ENCODE measurements around the gene CD2BP2. TPM values are rescaled to one million over a fixed set of nuclear protein-coding genes. Genes with fewer than 3 reads are reported as not detected.

The CD2BP2 gene
- total and polyA plus RNA-seq, 2 of the 13 experiments (the other 11 are each of a cell fraction or from before 2014, with no cell fraction given), result 24.9 to 54.6 TPM

DNA sequence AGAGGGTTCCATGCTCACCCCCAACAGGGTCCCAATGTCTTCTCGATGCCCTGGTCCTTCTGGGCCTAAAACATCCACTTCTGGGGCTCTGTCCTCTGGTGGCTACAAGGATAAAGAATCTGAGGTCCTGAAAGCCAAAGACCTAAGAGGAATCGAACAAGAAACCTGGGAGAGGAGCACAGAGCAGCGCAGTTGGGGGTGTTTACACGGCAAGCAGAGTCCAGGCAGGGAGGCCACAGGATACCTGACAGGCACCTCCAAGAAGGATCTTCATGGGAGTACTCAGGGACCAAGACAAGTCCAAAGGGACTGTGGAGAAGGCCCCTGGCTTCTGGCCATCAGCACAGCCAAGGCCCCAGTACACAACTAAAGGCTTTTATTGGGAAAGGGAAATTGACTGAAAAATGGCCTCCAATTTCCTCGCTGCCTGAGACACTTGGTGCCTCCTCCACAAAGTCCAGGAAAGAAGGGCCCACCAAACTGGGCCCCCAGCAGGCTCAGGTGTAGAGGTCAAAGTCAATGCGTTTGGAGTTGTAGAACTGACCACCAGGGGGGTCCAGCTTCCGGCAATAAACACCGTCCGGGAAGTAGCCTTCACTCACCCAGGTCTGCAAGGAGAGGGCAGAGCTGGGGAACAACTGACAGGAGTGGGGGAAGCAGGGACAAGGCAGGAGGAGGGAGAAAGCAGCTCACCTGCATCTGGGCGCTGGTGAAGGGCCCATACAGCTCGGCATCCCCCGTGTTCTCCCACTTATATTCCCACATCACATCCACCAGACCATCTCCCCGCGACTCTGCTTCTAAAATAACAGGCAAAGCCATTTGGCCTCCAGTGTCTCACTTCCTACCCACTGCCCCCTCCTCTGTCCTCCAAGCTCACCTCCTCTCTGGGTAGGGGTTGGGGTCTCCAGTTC, 2.4 kb downstream of the CD2BP2 start (continued):
- TF ChIP-seq, protein P1, sequence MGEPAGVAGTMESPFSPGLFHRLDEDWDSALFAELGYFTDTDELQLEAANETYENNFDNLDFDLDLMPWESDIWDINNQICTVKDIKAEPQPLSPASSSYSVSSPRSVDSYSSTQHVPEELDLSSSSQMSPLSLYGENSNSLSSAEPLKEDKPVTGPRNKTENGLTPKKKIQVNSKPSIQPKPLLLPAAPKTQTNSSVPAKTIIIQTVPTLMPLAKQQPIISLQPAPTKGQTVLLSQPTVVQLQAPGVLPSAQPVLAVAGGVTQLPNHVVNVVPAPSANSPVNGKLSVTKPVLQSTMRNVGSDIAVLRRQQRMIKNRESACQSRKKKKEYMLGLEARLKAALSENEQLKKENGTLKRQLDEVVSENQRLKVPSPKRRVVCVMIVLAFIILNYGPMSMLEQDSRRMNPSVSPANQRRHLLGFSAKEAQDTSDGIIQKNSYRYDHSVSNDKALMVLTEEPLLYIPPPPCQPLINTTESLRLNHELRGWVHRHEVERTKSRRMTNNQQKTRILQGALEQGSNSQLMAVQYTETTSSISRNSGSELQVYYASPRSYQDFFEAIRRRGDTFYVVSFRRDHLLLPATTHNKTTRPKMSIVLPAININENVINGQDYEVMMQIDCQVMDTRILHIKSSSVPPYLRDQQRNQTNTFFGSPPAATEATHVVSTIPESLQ (CRISPR knock-in tag; conservative IDR thresholded peaks at IDR 0.05), result no peak
- TF ChIP-seq EP300 (IDR thresholded peaks at IDR 0.05; ENCODE audit: low read depth in 2 of 2, low read length in 2 of 2) (no peak), EP300 (CRISPR knock-in tag; IDR thresholded peaks at IDR 0.05; ENCODE audit: borderline replicate concordance) (no peak), NR2F1 (CRISPR knock-in tag; IDR thresholded peaks at IDR 0.05) (peak; percentile 10 to 19; a peak in 1 of 4 replicates), NFRKB (IDR thresholded peaks at IDR 0.05) (no peak), PHB2 (IDR thresholded peaks at IDR 0.05; ENCODE audit: partially characterized antibody) (no peak), RXRA (CRISPR knock-in tag; IDR thresholded peaks at IDR 0.05) (peak; percentile 26; the same call in 1 of the 2 replicates), ZNF124 (CRISPR knock-in tag; IDR thresholded peaks at IDR 0.05) (no peak), PRMT3 (CRISPR knock-in tag; IDR thresholded peaks at IDR 0.05; ENCODE audit: borderline replicate concordance, low read depth) (no peak), ZNF235 (CRISPR knock-in tag; IDR thresholded peaks at IDR 0.05; ENCODE audit: borderline replicate concordance) (no peak)
- TF ChIP-seq, protein P2, sequence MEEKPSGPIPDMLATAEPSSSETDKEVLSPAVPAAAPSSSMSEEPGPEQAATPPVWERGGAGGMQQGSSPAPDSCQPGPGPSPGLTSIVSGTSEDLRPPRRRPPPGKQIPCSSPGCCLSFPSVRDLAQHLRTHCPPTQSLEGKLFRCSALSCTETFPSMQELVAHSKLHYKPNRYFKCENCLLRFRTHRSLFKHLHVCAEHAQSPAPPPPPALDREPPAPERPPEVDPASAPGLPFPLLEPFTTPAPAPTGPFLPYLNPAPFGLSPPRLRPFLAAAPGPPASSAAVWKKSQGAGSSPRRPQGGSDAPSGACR (CRISPR knock-in tag; IDR thresholded peaks at IDR 0.05), result no peak
- TF ChIP-seq, protein P3, sequence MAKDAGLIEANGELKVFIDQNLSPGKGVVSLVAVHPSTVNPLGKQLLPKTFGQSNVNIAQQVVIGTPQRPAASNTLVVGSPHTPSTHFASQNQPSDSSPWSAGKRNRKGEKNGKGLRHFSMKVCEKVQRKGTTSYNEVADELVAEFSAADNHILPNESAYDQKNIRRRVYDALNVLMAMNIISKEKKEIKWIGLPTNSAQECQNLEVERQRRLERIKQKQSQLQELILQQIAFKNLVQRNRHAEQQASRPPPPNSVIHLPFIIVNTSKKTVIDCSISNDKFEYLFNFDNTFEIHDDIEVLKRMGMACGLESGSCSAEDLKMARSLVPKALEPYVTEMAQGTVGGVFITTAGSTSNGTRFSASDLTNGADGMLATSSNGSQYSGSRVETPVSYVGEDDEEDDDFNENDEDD (CRISPR knock-in tag; IDR thresholded peaks at IDR 0.05; ENCODE audit: borderline replicate concordance), result no peak
- TF ChIP-seq, protein P4, sequence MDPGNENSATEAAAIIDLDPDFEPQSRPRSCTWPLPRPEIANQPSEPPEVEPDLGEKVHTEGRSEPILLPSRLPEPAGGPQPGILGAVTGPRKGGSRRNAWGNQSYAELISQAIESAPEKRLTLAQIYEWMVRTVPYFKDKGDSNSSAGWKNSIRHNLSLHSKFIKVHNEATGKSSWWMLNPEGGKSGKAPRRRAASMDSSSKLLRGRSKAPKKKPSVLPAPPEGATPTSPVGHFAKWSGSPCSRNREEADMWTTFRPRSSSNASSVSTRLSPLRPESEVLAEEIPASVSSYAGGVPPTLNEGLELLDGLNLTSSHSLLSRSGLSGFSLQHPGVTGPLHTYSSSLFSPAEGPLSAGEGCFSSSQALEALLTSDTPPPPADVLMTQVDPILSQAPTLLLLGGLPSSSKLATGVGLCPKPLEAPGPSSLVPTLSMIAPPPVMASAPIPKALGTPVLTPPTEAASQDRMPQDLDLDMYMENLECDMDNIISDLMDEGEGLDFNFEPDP (CRISPR knock-in tag; conservative IDR thresholded peaks at IDR 0.05), result no peak
- TF ChIP-seq, protein P5, sequence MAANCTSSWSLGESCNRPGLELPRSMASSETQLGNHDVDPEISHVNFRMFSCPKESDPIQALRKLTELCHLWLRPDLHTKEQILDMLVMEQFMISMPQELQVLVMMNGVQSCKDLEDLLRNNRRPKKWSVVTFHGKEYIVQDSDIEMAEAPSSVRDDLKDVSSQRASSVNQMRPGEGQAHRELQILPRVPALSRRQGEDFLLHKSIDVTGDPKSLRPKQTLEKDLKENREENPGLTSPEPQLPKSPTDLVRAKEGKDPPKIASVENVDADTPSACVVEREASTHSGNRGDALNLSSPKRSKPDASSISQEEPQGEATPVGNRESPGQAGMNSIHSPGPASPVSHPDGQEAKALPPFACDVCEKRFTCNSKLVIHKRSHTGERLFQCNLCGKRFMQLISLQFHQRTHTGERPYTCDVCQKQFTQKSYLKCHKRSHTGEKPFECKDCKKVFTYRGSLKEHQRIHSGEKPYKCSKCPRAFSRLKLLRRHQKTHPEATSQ (CRISPR knock-in tag; IDR thresholded peaks at IDR 0.05; ENCODE audit: borderline replicate concordance), result 0 out of 2 replicates have a peak, but pooled peaks have one; percentile 67
- TF ChIP-seq, protein P6, sequence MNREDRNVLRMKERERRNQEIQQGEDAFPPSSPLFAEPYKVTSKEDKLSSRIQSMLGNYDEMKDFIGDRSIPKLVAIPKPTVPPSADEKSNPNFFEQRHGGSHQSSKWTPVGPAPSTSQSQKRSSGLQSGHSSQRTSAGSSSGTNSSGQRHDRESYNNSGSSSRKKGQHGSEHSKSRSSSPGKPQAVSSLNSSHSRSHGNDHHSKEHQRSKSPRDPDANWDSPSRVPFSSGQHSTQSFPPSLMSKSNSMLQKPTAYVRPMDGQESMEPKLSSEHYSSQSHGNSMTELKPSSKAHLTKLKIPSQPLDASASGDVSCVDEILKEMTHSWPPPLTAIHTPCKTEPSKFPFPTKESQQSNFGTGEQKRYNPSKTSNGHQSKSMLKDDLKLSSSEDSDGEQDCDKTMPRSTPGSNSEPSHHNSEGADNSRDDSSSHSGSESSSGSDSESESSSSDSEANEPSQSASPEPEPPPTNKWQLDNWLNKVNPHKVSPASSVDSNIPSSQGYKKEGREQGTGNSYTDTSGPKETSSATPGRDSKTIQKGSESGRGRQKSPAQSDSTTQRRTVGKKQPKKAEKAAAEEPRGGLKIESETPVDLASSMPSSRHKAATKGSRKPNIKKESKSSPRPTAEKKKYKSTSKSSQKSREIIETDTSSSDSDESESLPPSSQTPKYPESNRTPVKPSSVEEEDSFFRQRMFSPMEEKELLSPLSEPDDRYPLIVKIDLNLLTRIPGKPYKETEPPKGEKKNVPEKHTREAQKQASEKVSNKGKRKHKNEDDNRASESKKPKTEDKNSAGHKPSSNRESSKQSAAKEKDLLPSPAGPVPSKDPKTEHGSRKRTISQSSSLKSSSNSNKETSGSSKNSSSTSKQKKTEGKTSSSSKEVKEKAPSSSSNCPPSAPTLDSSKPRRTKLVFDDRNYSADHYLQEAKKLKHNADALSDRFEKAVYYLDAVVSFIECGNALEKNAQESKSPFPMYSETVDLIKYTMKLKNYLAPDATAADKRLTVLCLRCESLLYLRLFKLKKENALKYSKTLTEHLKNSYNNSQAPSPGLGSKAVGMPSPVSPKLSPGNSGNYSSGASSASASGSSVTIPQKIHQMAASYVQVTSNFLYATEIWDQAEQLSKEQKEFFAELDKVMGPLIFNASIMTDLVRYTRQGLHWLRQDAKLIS (CRISPR knock-in tag; IDR thresholded peaks at IDR 0.05), result no peak
